SK-N-SH (cell line): Measurements from ENCODE around the gene TES. TPM values are rescaled to one million over a fixed set of nuclear protein-coding genes. Genes with fewer than 3 reads are reported as not detected.

Experiments
- CTCF ChIA-PET: fragments of 300-600, 350-600 bp; formaldehyde crosslinking; extraction: SDS; loops from one replicate; lab custom pipeline; 2021; lab: Yijun Ruan, JAX
- POLR2A ChIA-PET: fragments of 350-600 bp; sonication (Branson Sonifier 250); formaldehyde crosslinking; extraction: SDS; loops from one replicate; lab custom pipeline; 2020; ENCODE audit warnings: antibody characterized with exemption, inconsistent platforms; lab: Yijun Ruan, JAX
- DNase-seq: peaks from one replicate; pipeline ENCODE4 v3.0.0; 2012
- H2AFZ ChIP-seq: fragments of 200-600 bp; sonication (generic); 2 replicates; pipeline ENCODE4 v1.8.1; 2016; ENCODE audit warnings: antibody characterized with exemption, mild to moderate bottlenecking, low read depth
- H3F3A ChIP-seq: fragments of 200-600 bp; sonication (generic); replicated peaks from 2 replicates; pipeline ENCODE3; 2016; ENCODE audit warnings: antibody characterized with exemption, mild to moderate bottlenecking; ENCODE audit not compliant: insufficient read depth
- H3K27ac ChIP-seq, 2 experiments: fragments of 200-500 bp in 1 of 2; fragments of 200-600 bp in 1 of 2; sonication (Bioruptor generic) in 1 of 2; sonication (generic), shearing (Covaris generic) in 1 of 2; 2 replicates each; pipeline versions ENCODE4 v1.5.1 to v1.6.1; 2014 to 2016; ENCODE audit warnings: low read depth in 2 of 2, inconsistent platforms in 1 of 2, low read length in 1 of 2, mild to moderate bottlenecking in 1 of 2, mixed read lengths in 1 of 2
- H3K27me3 ChIP-seq: fragments of 200-600 bp; sonication (generic), shearing (Covaris generic); 2 replicates; pipeline ENCODE4 v1.6.1; 2016; ENCODE audit warnings: mixed run types; ENCODE audit not compliant: insufficient read depth
- H3K36me3 ChIP-seq, 2 experiments: fragments of 200-500 bp in 1 of 2; fragments of 200-600 bp in 1 of 2; sonication (Bioruptor generic) in 1 of 2; sonication (generic) in 1 of 2; replicated peaks in 1 of 2; 2 replicates each; pipeline versions ENCODE3 to v1.5.1; 2014 to 2016; ENCODE audit warnings: low read length in 1 of 2, mild to moderate bottlenecking in 1 of 2; ENCODE audit not compliant: insufficient read depth in 2 of 2, control insufficient read depth in 1 of 2
- H3K4me1 ChIP-seq, 2 experiments: fragments of 200-500 bp in 1 of 2; fragments of 200-600 bp in 1 of 2; sonication (Bioruptor generic) in 1 of 2; sonication (generic), shearing (Covaris generic) in 1 of 2; 2 replicates each; pipeline versions ENCODE4 v1.5.1 to v1.6.1; 2014 to 2016; ENCODE audit warnings: low read depth in 1 of 2, low read length in 1 of 2, mixed run types in 1 of 2; ENCODE audit not compliant: insufficient read depth in 2 of 2, control insufficient read depth in 1 of 2
- H3K4me2 ChIP-seq: fragments of 200-600 bp; sonication (generic), shearing (Covaris generic); 2 replicates; pipeline ENCODE4 v1.6.1; 2017; ENCODE audit warnings: mixed run types
- H3K4me3 ChIP-seq, 2 experiments: fragments of 200-500 bp in 1 of 2; fragments of 200-600 bp in 1 of 2; sonication (Bioruptor generic) in 1 of 2; sonication (generic), shearing (Covaris generic) in 1 of 2; 2 replicates each; pipeline versions ENCODE4 v1.5.1 to v1.8.1; 2014 to 2016; ENCODE audit warnings: low read depth in 2 of 2, inconsistent platforms in 1 of 2, low read length in 1 of 2, mild to moderate bottlenecking in 1 of 2, mixed read lengths in 1 of 2, moderate library complexity in 1 of 2
- H3K79me2 ChIP-seq: fragments of 200-600 bp; sonication (generic); 2 replicates; pipeline ENCODE4 v1.8.1; 2017; ENCODE audit warnings: mild to moderate bottlenecking; ENCODE audit not compliant: insufficient read depth
- H3K9ac ChIP-seq: fragments of 200-600 bp; sonication (generic); 2 replicates; pipeline ENCODE4 v1.6.1; 2017; ENCODE audit warnings: mixed run types
- H3K9me2 ChIP-seq: fragments of 200-600 bp; sonication (generic); 2 replicates; pipeline ENCODE4 v1.6.1; 2017; ENCODE audit warnings: mixed run types
- H3K9me3 ChIP-seq: fragments of 200-600 bp; sonication (generic); 2 replicates; pipeline ENCODE4 v1.6.1; 2017; ENCODE audit warnings: mixed run types, mild to moderate bottlenecking, moderate library complexity
- H4K20me1 ChIP-seq: fragments of 200-600 bp; sonication (generic); 2 replicates; pipeline ENCODE4 v1.6.1; 2017; ENCODE audit warnings: mild to moderate bottlenecking, mixed run types; ENCODE audit not compliant: insufficient read depth
- CTCF ChIP-seq: fragments of 200-600 bp; sonication (generic); IDR thresholded peaks from 2 replicates; pipeline ENCODE4 v1.6.1; 2017; ENCODE audit warnings: antibody characterized with exemption, mild to moderate bottlenecking, moderate library complexity
- ELF1 ChIP-seq: IDR thresholded peaks from 2 replicates; pipeline ENCODE4 v1.4.0; 2012
- FOSL2 ChIP-seq: IDR thresholded peaks from 2 replicates; pipeline ENCODE4 v1.4.0; 2012; ENCODE audit warnings: low read depth, mild to moderate bottlenecking, moderate library complexity, borderline replicate concordance
- FOXM1 ChIP-seq: IDR thresholded peaks from 2 replicates; pipeline ENCODE4 v1.4.0; 2012; ENCODE audit warnings: low read depth, mild to moderate bottlenecking
- GATA2 ChIP-seq: sonication (generic); formaldehyde crosslinking; IDR thresholded peaks from 2 replicates; pipeline ENCODE4 v1.5.0; 2020; ENCODE audit warnings: mild to moderate bottlenecking, missing genetic modification reagents
- JUND ChIP-seq: IDR thresholded peaks from 2 replicates; pipeline ENCODE4 v1.4.0; 2012
- MXI1 ChIP-seq: IDR thresholded peaks from 2 replicates; pipeline ENCODE4 v1.6.1; 2012; ENCODE audit warnings: mild to moderate bottlenecking, low read depth, low read length, improper control_type of control experiment
- NFIC ChIP-seq: IDR thresholded peaks from 2 replicates; pipeline ENCODE4 v1.4.0; 2012; ENCODE audit warnings: borderline replicate concordance
- NRF1 ChIP-seq: IDR thresholded peaks from 2 replicates; pipeline ENCODE4 v1.6.1; 2012; ENCODE audit warnings: low read depth, mild to moderate bottlenecking, low read length
- RAD21 ChIP-seq: IDR thresholded peaks from 2 replicates; pipeline ENCODE4 v1.6.1; 2012; ENCODE audit warnings: mild to moderate bottlenecking, low read length
- RCOR1 ChIP-seq: fragments of 150-350 bp; IDR thresholded peaks from 2 replicates; pipeline ENCODE4 v1.6.1; 2017; ENCODE audit warnings: antibody characterized with exemption, low read length
- SIN3A ChIP-seq: IDR thresholded peaks from 2 replicates; pipeline ENCODE4 v1.6.1; 2012; ENCODE audit warnings: low read depth, mild to moderate bottlenecking, low read length, moderate library complexity, borderline replicate concordance
- SMC3 ChIP-seq: IDR thresholded peaks from 2 replicates; pipeline ENCODE4 v1.6.1; 2012; ENCODE audit warnings: low read depth, low read length, improper control_type of control experiment
- TEAD4 ChIP-seq: IDR thresholded peaks from 2 replicates; pipeline ENCODE4 v1.4.0; 2012; ENCODE audit warnings: mild to moderate bottlenecking, borderline replicate concordance; ENCODE audit not compliant: insufficient read depth
- USF1 ChIP-seq: IDR thresholded peaks from 2 replicates; pipeline ENCODE4 v1.4.0; 2012; ENCODE audit warnings: low read depth, borderline replicate concordance
- YY1 ChIP-seq: IDR thresholded peaks from 2 replicates; pipeline ENCODE4 v1.4.0; 2012; ENCODE audit warnings: low read depth, mild to moderate bottlenecking
- WGBS: methylation state at CpG from one replicate; pipeline ENCODE4 v1.1.6; 2017; ENCODE audit warnings: low lambda C conversion rate; 5-methylcytosine and 5-hydroxymethylcytosine counted together
- polyA plus RNA-seq, 3 experiments: library from polyadenylated mRNA; depleted of rRNA; stranded (reverse); fragments of >200 nt; gene quantifications; 2 replicates each; pipeline ENCODE4 v1.2.3, GENCODE V29; 2012
- TF ChIP-seq, protein P1 (sequence below): IDR thresholded peaks from 2 replicates; pipeline ENCODE4 v1.4.0; 2012; ENCODE audit warnings: low read depth
- TF ChIP-seq, protein P2 (sequence below): IDR thresholded peaks from 2 replicates; pipeline ENCODE4 v1.4.0; 2012; ENCODE audit warnings: low read depth, borderline replicate concordance
- TF ChIP-seq, protein P3 (sequence below): fragments of 150-350 bp; IDR thresholded peaks from 2 replicates; pipeline ENCODE4 v1.6.1; 2016; ENCODE audit warnings: mild to moderate bottlenecking, low read depth, low read length
- TF ChIP-seq, protein P4 (sequence below): IDR thresholded peaks from 2 replicates; pipeline ENCODE4; 2012

TES gene
- polyA plus RNA-seq, 1 of the 3 experiments (the other 2 are of a cell fraction): 9.5 TPM

GRCh38 chr7:116239434-116239833 lies 29.1 kb downstream of the TES start:
- no peak overlapping the region for H2AFZ ChIP-seq
- H3K9ac ChIP-seq: no peak overlapping the region
- H3K79me2 ChIP-seq: no peaks in the 10 kb centered on the region
- H3K4me2 ChIP-seq: no peak overlapping the region
- TF ChIP-seq, protein P1, sequence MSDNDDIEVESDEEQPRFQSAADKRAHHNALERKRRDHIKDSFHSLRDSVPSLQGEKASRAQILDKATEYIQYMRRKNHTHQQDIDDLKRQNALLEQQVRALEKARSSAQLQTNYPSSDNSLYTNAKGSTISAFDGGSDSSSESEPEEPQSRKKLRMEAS: no peak
- TF ChIP-seq RCOR1: no peak
- TF ChIP-seq JUND: no peak
- TF ChIP-seq FOXM1: no peak
- TF ChIP-seq, protein P2, sequence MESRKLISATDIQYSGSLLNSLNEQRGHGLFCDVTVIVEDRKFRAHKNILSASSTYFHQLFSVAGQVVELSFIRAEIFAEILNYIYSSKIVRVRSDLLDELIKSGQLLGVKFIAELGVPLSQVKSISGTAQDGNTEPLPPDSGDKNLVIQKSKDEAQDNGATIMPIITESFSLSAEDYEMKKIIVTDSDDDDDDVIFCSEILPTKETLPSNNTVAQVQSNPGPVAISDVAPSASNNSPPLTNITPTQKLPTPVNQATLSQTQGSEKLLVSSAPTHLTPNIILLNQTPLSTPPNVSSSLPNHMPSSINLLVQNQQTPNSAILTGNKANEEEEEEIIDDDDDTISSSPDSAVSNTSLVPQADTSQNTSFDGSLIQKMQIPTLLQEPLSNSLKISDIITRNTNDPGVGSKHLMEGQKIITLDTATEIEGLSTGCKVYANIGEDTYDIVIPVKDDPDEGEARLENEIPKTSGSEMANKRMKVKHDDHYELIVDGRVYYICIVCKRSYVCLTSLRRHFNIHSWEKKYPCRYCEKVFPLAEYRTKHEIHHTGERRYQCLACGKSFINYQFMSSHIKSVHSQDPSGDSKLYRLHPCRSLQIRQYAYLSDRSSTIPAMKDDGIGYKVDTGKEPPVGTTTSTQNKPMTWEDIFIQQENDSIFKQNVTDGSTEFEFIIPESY: no peak
- no peak for TF ChIP-seq ELF1
- TF ChIP-seq RAD21: no peak
- TF ChIP-seq SMC3: no peak
- no peak for TF ChIP-seq MXI1
- no peak for TF ChIP-seq SIN3A
- TF ChIP-seq FOSL2: no peak
- TF ChIP-seq USF1: no peak
- TF ChIP-seq, protein P3, sequence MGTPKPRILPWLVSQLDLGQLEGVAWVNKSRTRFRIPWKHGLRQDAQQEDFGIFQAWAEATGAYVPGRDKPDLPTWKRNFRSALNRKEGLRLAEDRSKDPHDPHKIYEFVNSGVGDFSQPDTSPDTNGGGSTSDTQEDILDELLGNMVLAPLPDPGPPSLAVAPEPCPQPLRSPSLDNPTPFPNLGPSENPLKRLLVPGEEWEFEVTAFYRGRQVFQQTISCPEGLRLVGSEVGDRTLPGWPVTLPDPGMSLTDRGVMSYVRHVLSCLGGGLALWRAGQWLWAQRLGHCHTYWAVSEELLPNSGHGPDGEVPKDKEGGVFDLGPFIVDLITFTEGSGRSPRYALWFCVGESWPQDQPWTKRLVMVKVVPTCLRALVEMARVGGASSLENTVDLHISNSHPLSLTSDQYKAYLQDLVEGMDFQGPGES: no peak
- TF ChIP-seq, protein P4, sequence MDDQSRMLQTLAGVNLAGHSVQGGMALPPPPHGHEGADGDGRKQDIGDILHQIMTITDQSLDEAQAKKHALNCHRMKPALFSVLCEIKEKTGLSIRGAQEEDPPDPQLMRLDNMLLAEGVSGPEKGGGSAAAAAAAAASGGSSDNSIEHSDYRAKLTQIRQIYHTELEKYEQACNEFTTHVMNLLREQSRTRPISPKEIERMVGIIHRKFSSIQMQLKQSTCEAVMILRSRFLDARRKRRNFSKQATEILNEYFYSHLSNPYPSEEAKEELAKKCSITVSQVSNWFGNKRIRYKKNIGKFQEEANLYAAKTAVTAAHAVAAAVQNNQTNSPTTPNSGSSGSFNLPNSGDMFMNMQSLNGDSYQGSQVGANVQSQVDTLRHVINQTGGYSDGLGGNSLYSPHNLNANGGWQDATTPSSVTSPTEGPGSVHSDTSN: no peak
- no peak for TF ChIP-seq TEAD4
- TF ChIP-seq YY1: no peak
- no peak for TF ChIP-seq NRF1
- TF ChIP-seq GATA2 (CRISPR knock-in tag): no peak
- no peak for TF ChIP-seq NFIC
- TF ChIP-seq CTCF: no peak
- 79% methylated on average over 2 of the region's 2 CpGs for WGBS
- peaks cover 7 to 9% of the 10 kb centered on the region in 2 experiments; a peak in 3 of 4 replicates for H3K4me1 ChIP-seq
- DNase-seq: no peak
- H3K27me3 ChIP-seq: no peaks in the 10 kb centered on the region
- H4K20me1 ChIP-seq: no peaks in the 10 kb centered on the region
- no peak overlapping the region for H3K4me3 ChIP-seq
- CTCF ChIA-PET: interaction anchor here (0.7 to 14.7 kb wide), 11 partner anchors 10 to 352 kb away, joined by 3 to 428 read pairs (median 13); partner anchors contain the start of gene TES
- H3K9me2 ChIP-seq: no peaks in the 10 kb centered on the region
- H3K9me3 ChIP-seq: no peaks in the 10 kb centered on the region
- peaks cover 0 to 14% of the 10 kb centered on the region in 2 experiments for H3K36me3 ChIP-seq
- POLR2A ChIA-PET: interaction anchor here (0.6 kb wide), 1 partner anchor 16 kb away, joined by 3 read pairs; no protein-coding TSS in a partner anchor
- peaks cover 5% of the 10 kb centered on the region for H3F3A ChIP-seq
- H3K27ac ChIP-seq: no peak overlapping the region
